ENCODE results near the gene PANK2.
"Not testable (repeated sequence)": the region's sequence is repeated elsewhere in the genome, so short reads cannot be mapped to it uniquely, and the experiment has no call there.

DNA sequence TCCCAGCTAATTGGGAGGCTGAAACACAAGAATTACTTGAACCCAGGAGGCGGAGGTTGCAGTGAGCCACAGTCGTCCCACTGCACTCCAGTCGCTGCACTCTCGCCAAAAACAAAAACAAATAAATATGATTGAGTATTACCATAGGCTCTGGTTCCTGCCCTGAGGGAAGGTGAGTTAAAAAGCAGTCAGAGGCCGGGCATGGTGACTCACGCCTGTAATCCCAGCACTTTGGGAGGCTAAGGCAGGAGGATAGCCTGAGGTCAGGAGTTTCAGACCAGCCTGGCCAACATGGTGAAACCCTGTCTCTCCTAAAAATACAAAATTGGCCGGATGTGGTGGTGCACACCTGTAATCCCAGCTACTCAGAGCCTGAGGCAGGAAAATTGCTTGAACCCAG lies 49.0 kb upstream of the PANK2 start:
- TF ChIP-seq POLR2A (IDR thresholded peaks at IDR 0.05; ENCODE audit: low read length); GATA1 (IDR thresholded peaks at IDR 0.05; ENCODE audit: low read depth, low read length): not testable (repeated sequence)

All from erythroblast (primary cell).